Embryonic facial prominence (tissue), 1 donor: ENCODE results near the gene ATL2.
A peak's percentile ranks its signal among the peaks of the same experiment; 100 is the strongest.
"Not testable (repeated sequence)": the region's sequence is repeated elsewhere in the genome, so short reads cannot be mapped to it uniquely, and the experiment has no call there.

ENCODE experiments used
- DNase-seq: peaks from one replicate; pipeline ENCODE4 v3.0.0-alpha.2; 2016; ENCODE audit errors: extremely low spot score

The ATL2 gene

GRCh38 chr2:38274286-38275276 lies 102.5 kb downstream of the ATL2 start:
- peak; percentile 81 for DNase-seq

GRCh38 chr2:38271697-38272096 lies 105.4 kb downstream of the ATL2 start:
- no peak for DNase-seq

GRCh38 chr2:38269421-38269820 lies 107.7 kb downstream of the ATL2 start:
- no peak for DNase-seq

GRCh38 chr2:38268691-38269327 lies 108.3 kb downstream of the ATL2 start:
- DNase-seq: no peak

- DNase-seq: no peak
Measured at GRCh38 chr2:38268001-38268400, 109.1 kb downstream of the ATL2 start.

GRCh38 chr2:38267270-38267925 lies 109.7 kb downstream of the ATL2 start:
- DNase-seq: no peak

- DNase-seq: no peak
Measured at GRCh38 chr2:38266382-38267061, 110.6 kb downstream of the ATL2 start.

- no peak for DNase-seq
Measured at GRCh38 chr2:38265461-38265860, 111.6 kb downstream of the ATL2 start.

- DNase-seq: peak; percentile 10
Measured at GRCh38 chr2:38264396-38265221, 112.5 kb downstream of the ATL2 start.

GRCh38 chr2:38263293-38263692 lies 113.8 kb downstream of the ATL2 start:
- DNase-seq: no peak

- no peak for DNase-seq
Measured at GRCh38 chr2:38262069-38262871, 114.8 kb downstream of the ATL2 start.

- no peak for DNase-seq
Measured at GRCh38 chr2:38261569-38262068, 115.5 kb downstream of the ATL2 start.

- DNase-seq: no peak
Measured at GRCh38 chr2:38260972-38261371, 116.1 kb downstream of the ATL2 start.

GRCh38 chr2:38260469-38260868 lies 116.6 kb downstream of the ATL2 start:
- no peak for DNase-seq

- no peak for DNase-seq
Measured at GRCh38 chr2:38259311-38259710, 117.8 kb downstream of the ATL2 start.

- not testable (repeated sequence) for DNase-seq
Measured at GRCh38 chr2:38257680-38258079, 119.4 kb downstream of the ATL2 start.

- no peak for DNase-seq
Measured at GRCh38 chr2:38256610-38257009, 120.5 kb downstream of the ATL2 start.

- DNase-seq: no peak
Measured at GRCh38 chr2:38255211-38255610, 121.9 kb downstream of the ATL2 start.

- DNase-seq: no peak
Measured at GRCh38 chr2:38254796-38255195, 122.3 kb downstream of the ATL2 start.

- no peak for DNase-seq
Measured at GRCh38 chr2:38251940-38252339, 125.1 kb downstream of the ATL2 start.
